Upper lobe of right lung (tissue), 1 donor: ENCODE data around the gene DDT. TPM values are rescaled to one million over a fixed set of nuclear protein-coding genes. Genes with fewer than 3 reads are reported as not detected.
A peak's percentile ranks its signal among the peaks of the same experiment; 100 is the strongest.
"Not testable (repeated sequence)": the region's sequence is repeated elsewhere in the genome, so short reads cannot be mapped to it uniquely, and the experiment has no call there.

Experiments used
- ATAC-seq: fragments of 200-7000 bp; cut with Tn5 transposase; one replicate; pipeline ENCODE4 v1.9.1; 2020; ENCODE audit warnings: mild to moderate bottlenecking, moderate library complexity
- DNase-seq: peaks from one replicate; pipeline ENCODE4 v3.0.0-alpha.2; 2020
- H3K27ac ChIP-seq: fragments of 200-600 bp; one replicate; pipeline ENCODE4 v1.8.0; 2022
- H3K27me3 ChIP-seq: fragments of 200-600 bp; one replicate; pipeline ENCODE4 v1.8.0; 2022; ENCODE audit warnings: mild to moderate bottlenecking
- H3K36me3 ChIP-seq: fragments of 200-600 bp; one replicate; pipeline ENCODE4 v1.8.0; 2022
- H3K4me1 ChIP-seq: fragments of 200-600 bp; one replicate; pipeline ENCODE4 v1.8.0; 2022
- H3K4me3 ChIP-seq: fragments of 200-600 bp; one replicate; pipeline ENCODE4 v1.8.0; 2022; ENCODE audit warnings: mild to moderate bottlenecking
- H3K9me3 ChIP-seq: fragments of 200-600 bp; one replicate; pipeline ENCODE4 v1.8.0; 2022
- CTCF ChIP-seq: fragments of 200-600 bp; IDR thresholded peaks from one replicate; pipeline ENCODE4 v1.8.0; 2022; ENCODE audit warnings: antibody characterized with exemption
- intact Hi-C: fragments of 100-400 bp; cut with DNase I; formaldehyde crosslinking; loops from one replicate; pipeline ENCODE4 v1.11.0; 2022
- total RNA-seq: library from RNA; stranded (reverse); fragmentation: NEBNext Ultra II Directional; extraction: Animal tissue kit (Norgen Biotek cat#: 25700); gene quantifications from one replicate; pipeline ENCODE4 v1.2.1, GENCODE V29; 2021
- donor health status: DM: no; HTN: yes; CAD: no; lungs with severe emphysema.

DDT gene
- total RNA-seq, 1 donor from 2014 or later, result 88.7 TPM

DNA sequence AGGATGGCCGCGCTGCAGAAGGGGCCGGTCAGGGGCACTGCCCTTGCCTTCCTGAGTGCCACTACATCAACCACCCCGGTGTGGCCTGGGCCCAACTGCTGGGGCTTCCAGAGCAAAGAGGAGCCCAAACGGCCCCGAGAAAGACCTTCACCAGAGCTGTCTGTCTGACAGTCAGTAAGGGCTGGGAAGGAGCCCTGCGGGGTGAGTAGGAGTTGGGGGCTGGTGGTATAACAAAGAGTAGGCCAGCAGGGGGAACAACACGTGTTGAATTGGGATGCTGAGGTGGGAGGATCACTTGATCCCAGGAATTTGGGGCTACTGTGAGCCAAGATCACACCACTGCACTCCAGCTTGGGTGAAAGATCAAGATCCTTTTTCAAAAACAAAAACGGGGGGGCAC is 27.1 kb upstream of the DDT start:
- no peak for TF ChIP-seq CTCF
- Histone ChIP-seq H3K4me1 (no peaks in the 10 kb centered on the region), H3K9me3 (no peaks in the 10 kb centered on the region), H3K27ac (no peak overlapping the region), H3K4me3 (no peak overlapping the region), H3K27me3 (no peaks in the 10 kb centered on the region), H3K36me3 (no peaks in the 10 kb centered on the region)
- DNase-seq, result no peak
- intact Hi-C loops, result no loop called here
- ATAC-seq, result no peak

- H3K9me3 ChIP-seq, H3K27me3 ChIP-seq, H3K4me3 ChIP-seq, H3K36me3 ChIP-seq, DNase-seq, ATAC-seq, H3K27ac ChIP-seq, intact Hi-C loops, H3K4me1 ChIP-seq: not testable (repeated sequence)
Measured at GRCh38 chr22:23999779-24000178, 25.5 kb upstream of the DDT start.

DNA sequence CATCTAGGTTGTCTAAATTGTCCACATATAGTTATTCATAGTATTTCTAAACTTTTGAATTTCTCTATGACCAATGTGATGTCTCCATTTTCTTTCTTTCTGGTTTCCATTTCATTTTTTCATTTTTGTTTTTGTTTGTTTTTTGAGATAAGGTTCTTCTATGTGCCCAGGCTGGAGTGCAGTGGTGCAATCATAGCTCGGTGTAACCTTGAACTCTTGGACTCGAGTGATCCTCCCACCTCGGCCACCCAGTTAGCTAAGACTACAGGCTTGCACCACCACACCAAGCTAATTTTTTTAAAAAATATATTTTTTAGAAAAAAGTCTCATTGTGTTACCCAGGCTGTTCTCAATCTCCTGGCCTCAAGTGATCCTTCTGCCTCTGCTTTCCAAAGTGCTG is 22.9 kb upstream of the DDT start:
- TF ChIP-seq CTCF, result no peak

GRCh38 chr22:23993581-23994177 is 19.4 kb upstream of the DDT start:
- DNase-seq, ATAC-seq: not testable (repeated sequence)

More for the DNA sequence above, 22.9 kb upstream of the DDT start:
- no peaks in the 10 kb centered on the region for H3K4me1 ChIP-seq
- H3K9me3 ChIP-seq, result no peaks in the 10 kb centered on the region
- H3K27ac ChIP-seq, result no peak overlapping the region
- H3K27me3 ChIP-seq, result no peaks in the 10 kb centered on the region
- intact Hi-C loops, result no loop called here
- DNase-seq, result no peak
- no peaks in the 10 kb centered on the region for H3K36me3 ChIP-seq
- no peak for ATAC-seq
- no peak overlapping the region for H3K4me3 ChIP-seq

GRCh38 chr22:23993080-23993479 is 18.8 kb upstream of the DDT start:
- ATAC-seq, DNase-seq, intact Hi-C loops: not testable (repeated sequence)

More at GRCh38 chr22:23993581-23994177, 19.4 kb upstream of the DDT start:
- H3K9me3 ChIP-seq, H3K4me1 ChIP-seq, intact Hi-C loops, H3K36me3 ChIP-seq, H3K27ac ChIP-seq, H3K27me3 ChIP-seq, H3K4me3 ChIP-seq: not testable (repeated sequence)

DNA sequence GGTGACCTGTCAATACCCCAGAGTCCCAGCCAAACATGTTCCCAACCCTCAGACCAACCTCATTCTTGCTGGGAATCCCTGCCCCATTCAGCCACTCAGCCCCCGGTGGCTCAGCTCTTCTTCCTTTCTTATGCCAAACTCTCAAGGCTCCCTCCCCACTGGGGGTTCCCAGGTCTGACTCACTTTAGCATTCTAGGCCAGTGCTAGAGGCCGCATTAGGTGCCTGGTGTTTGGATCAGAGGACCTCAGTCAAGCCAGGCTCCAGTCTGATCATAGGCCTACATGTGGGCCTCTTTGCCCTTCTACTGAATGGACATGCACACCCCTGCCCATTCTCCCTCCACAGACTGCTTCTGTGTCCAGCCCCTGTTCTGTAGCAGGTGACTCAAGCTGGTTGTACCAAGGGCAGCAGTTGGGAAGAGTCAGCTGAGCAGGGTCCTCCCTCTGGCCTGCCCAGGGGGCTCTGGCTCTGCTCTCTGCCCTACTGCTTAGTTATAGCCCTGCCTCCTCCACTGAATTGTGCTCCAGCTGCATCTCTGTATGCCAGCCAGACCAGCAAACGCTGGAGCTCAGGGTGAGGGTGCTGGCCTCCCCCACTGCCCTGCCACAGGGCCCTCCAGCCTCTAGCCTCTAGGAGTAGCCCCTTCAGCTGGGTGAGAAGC is 15.5 kb upstream of the DDT start:
- peak; percentile 65 for ATAC-seq
- H3K27ac ChIP-seq, H3K4me3 ChIP-seq, DNase-seq, H3K27me3 ChIP-seq, intact Hi-C loops, H3K4me1 ChIP-seq, H3K36me3 ChIP-seq, H3K9me3 ChIP-seq: not testable (repeated sequence)

More at GRCh38 chr22:23993080-23993479, 18.8 kb upstream of the DDT start:
- H3K9me3 ChIP-seq, H3K27ac ChIP-seq, H3K4me3 ChIP-seq, H3K27me3 ChIP-seq, H3K4me1 ChIP-seq, H3K36me3 ChIP-seq: not testable (repeated sequence)

- H3K4me1 ChIP-seq, ATAC-seq, H3K4me3 ChIP-seq, H3K36me3 ChIP-seq, intact Hi-C loops, H3K27me3 ChIP-seq, H3K9me3 ChIP-seq, DNase-seq, H3K27ac ChIP-seq: not testable (repeated sequence)
Measured at GRCh38 chr22:23986538-23987178, 12.4 kb upstream of the DDT start.

DNA sequence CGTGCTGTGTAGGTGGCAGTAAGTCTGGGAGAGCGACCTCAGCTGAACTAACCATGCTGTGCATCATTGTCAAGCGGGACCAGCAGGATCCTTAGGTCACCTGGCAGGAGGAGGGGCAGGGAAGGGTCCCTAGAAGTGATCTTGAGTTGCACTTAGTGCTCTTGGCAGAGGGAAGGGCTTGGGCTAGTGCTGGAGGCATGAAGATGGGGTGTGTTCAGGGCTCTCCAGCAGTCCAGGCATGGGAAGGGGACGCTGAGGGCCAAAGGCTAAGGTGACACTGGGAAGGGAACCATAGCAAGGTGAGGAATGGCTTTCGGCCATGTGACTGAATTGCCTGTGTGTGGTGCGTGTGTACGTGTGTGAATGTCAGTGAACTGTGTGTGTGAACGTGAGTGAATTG is 11.8 kb upstream of the DDT start:
- ATAC-seq, result peak; percentile 39

More for the DNA sequence above, 11.8 kb upstream of the DDT start:
- DNase-seq, H3K27me3 ChIP-seq, H3K36me3 ChIP-seq, H3K4me1 ChIP-seq, H3K9me3 ChIP-seq, intact Hi-C loops, H3K27ac ChIP-seq, H3K4me3 ChIP-seq: not testable (repeated sequence)
